Suprapubic skin (tissue), 4 donors: ENCODE results near the gene ZNF608. TPM values are rescaled to one million over a fixed set of nuclear protein-coding genes. Genes with fewer than 3 reads are reported as not detected.

Experiments used
- DNase-seq, 2 donors: peaks; one replicate each; pipeline ENCODE4 v3.0.0-alpha.2; 2019; ENCODE audit warnings: low spot score in 2 of 2
- H3K27ac ChIP-seq: fragments of 200-600 bp; sonication (generic); one replicate; pipeline ENCODE4 v1.5.1; 2019
- H3K27me3 ChIP-seq: fragments of 200-600 bp; sonication (generic); one replicate; pipeline ENCODE4 v1.5.1; 2019
- H3K36me3 ChIP-seq: fragments of 200-600 bp; sonication (generic); one replicate; pipeline ENCODE4 v1.5.1; 2019
- H3K4me1 ChIP-seq: fragments of 200-600 bp; sonication (generic); one replicate; pipeline ENCODE4 v1.5.1; 2019
- H3K4me3 ChIP-seq: fragments of 200-600 bp; sonication (generic); one replicate; pipeline ENCODE4 v1.5.1; 2019; ENCODE audit warnings: mild to moderate bottlenecking
- H3K9me3 ChIP-seq: fragments of 200-600 bp; sonication (generic); one replicate; pipeline ENCODE4 v1.5.1; 2019
- CTCF ChIP-seq, 2 donors: fragments of 200-600 bp in 1 of 2; fragments of 450-650 bp in 1 of 2; sonication (generic) in 1 of 2; IDR thresholded peaks; one replicate each; pipeline ENCODE4 v1.5.1; 2016 to 2019; ENCODE audit warnings: antibody characterized with exemption in 2 of 2, mild to moderate bottlenecking in 1 of 2, moderate library complexity in 1 of 2
- EP300 ChIP-seq: sonication (generic); formaldehyde crosslinking; IDR thresholded peaks from one replicate; pipeline ENCODE4 v1.6.1; 2017; ENCODE audit warnings: antibody characterized with exemption
- POLR2A ChIP-seq, 2 donors: fragments of 450-650 bp; IDR thresholded peaks; one replicate each; pipeline ENCODE4 v1.6.1; 2017; ENCODE audit warnings: antibody characterized with exemption in 2 of 2, mild to moderate bottlenecking in 2 of 2, moderate library complexity in 2 of 2
- POLR2AphosphoS5 ChIP-seq, 3 donors: sonication (generic); formaldehyde crosslinking; IDR thresholded peaks; one replicate each; pipeline ENCODE4 v1.6.1; 2017; ENCODE audit warnings: antibody characterized with exemption in 3 of 3
- WGBS: methylation state at CpG from one replicate; pipeline ENCODE4 v1.1.5; 2018; 5-methylcytosine and 5-hydroxymethylcytosine counted together
- total RNA-seq, 4 donors: library from RNA; depleted of rRNA; stranded (reverse); fragments of >200 nt; gene quantifications; one replicate each; pipeline ENCODE4 v1.1.0, GENCODE V29; 2016

Gene ZNF608
- total RNA-seq, 4 donors from 2014 or later: 3.9 to 11.9 (median 9.1) TPM

GRCh38 chr5:124716169-124716568 is 30.3 kb downstream of the ZNF608 start:
- H3K36me3 ChIP-seq: no peaks in the 10 kb centered on the region
- WGBS: 88% methylated on average over 1 of the region's 1 CpG
- H3K9me3 ChIP-seq: no peaks in the 10 kb centered on the region
- no peak overlapping the region for H3K27ac ChIP-seq
- H3K4me1 ChIP-seq: peaks cover 13% of the 10 kb centered on the region
- TF ChIP-seq EP300 (no peak), POLR2A (IDR thresholded peaks at IDR 0.05) (no peak), CTCF (IDR thresholded peaks at IDR 0.05) (no peak), POLR2AphosphoS5 (IDR thresholded peaks at IDR 0.05) (no peak)
- H3K27me3 ChIP-seq: no peaks in the 10 kb centered on the region
- DNase-seq: no peak
- H3K4me3 ChIP-seq: no peak overlapping the region

- DNase-seq: no peak
- Histone ChIP-seq H3K36me3 (no peaks in the 10 kb centered on the region), H3K27ac (no peak overlapping the region), H3K9me3 (no peaks in the 10 kb centered on the region), H3K4me3 (no peak overlapping the region), H3K27me3 (no peaks in the 10 kb centered on the region), H3K4me1 (peaks cover 13% of the 10 kb centered on the region)
- TF ChIP-seq EP300 (no peak), CTCF (IDR thresholded peaks at IDR 0.05) (no peak), POLR2A (IDR thresholded peaks at IDR 0.05) (no peak), POLR2AphosphoS5 (IDR thresholded peaks at IDR 0.05) (no peak)
These were observed 31.5 kb downstream of the ZNF608 start for GRCh38 chr5:124714910-124715309.

GRCh38 chr5:124713595-124713994 is 32.8 kb downstream of the ZNF608 start:
- H3K4me3 ChIP-seq: no peak overlapping the region
- H3K27ac ChIP-seq: no peak overlapping the region
- no peaks in the 10 kb centered on the region for H3K36me3 ChIP-seq
- 77% methylated on average over 2 of the region's 2 CpGs for WGBS
- no peak for DNase-seq
- no peak for TF ChIP-seq EP300
- no peak for TF ChIP-seq POLR2A (IDR thresholded peaks at IDR 0.05)
- TF ChIP-seq POLR2AphosphoS5 (IDR thresholded peaks at IDR 0.05): no peak
- TF ChIP-seq CTCF (IDR thresholded peaks at IDR 0.05): no peak
- peaks cover 10% of the 10 kb centered on the region for H3K4me1 ChIP-seq
- no peaks in the 10 kb centered on the region for H3K27me3 ChIP-seq
- no peaks in the 10 kb centered on the region for H3K9me3 ChIP-seq

- Histone ChIP-seq H3K4me3 (no peak overlapping the region), H3K4me1 (peaks cover 3% of the 10 kb centered on the region), H3K9me3 (no peaks in the 10 kb centered on the region), H3K36me3 (no peaks in the 10 kb centered on the region), H3K27ac (no peak overlapping the region), H3K27me3 (no peaks in the 10 kb centered on the region)
- WGBS: 93% methylated on average over 2 of the region's 2 CpGs
- TF ChIP-seq POLR2A (IDR thresholded peaks at IDR 0.05) (no peak), POLR2AphosphoS5 (IDR thresholded peaks at IDR 0.05) (no peak), CTCF (IDR thresholded peaks at IDR 0.05) (no peak), EP300 (no peak)
- no peak for DNase-seq
These were observed 33.6 kb downstream of the ZNF608 start for GRCh38 chr5:124712731-124713305.

- no peak for DNase-seq
- H3K4me1 ChIP-seq: peaks cover 11% of the 10 kb centered on the region
- H3K27me3 ChIP-seq: no peaks in the 10 kb centered on the region
- no peaks in the 10 kb centered on the region for H3K9me3 ChIP-seq
- TF ChIP-seq EP300: no peak
- TF ChIP-seq POLR2A (IDR thresholded peaks at IDR 0.05): no peak
- no peak for TF ChIP-seq CTCF (IDR thresholded peaks at IDR 0.05)
- no peak for TF ChIP-seq POLR2AphosphoS5 (IDR thresholded peaks at IDR 0.05)
- H3K4me3 ChIP-seq: no peak overlapping the region
- H3K27ac ChIP-seq: no peak overlapping the region
- H3K36me3 ChIP-seq: no peaks in the 10 kb centered on the region
- WGBS: 64% methylated on average over 3 of the region's 3 CpGs
These were observed 38.4 kb downstream of the ZNF608 start for GRCh38 chr5:124708086-124708485.
